C4-2B (cell line): ENCODE results near the gene IRGC.

Source experiments
- H3K27ac ChIP-seq: fragments of 450-650 bp; 2 replicates; pipeline ENCODE4 v1.5.1; 2017
- ZFX ChIP-seq: fragments of 450-650 bp; IDR thresholded peaks from 2 replicates; pipeline ENCODE4 v1.6.1; 2017
- TF ChIP-seq, protein P1 (sequence below): fragments of 450-650 bp; conservative IDR thresholded peaks from 2 replicates; pipeline ENCODE4 v1.5.1; 2017; ENCODE audit warnings: mild to moderate bottlenecking

Gene IRGC

DNA sequence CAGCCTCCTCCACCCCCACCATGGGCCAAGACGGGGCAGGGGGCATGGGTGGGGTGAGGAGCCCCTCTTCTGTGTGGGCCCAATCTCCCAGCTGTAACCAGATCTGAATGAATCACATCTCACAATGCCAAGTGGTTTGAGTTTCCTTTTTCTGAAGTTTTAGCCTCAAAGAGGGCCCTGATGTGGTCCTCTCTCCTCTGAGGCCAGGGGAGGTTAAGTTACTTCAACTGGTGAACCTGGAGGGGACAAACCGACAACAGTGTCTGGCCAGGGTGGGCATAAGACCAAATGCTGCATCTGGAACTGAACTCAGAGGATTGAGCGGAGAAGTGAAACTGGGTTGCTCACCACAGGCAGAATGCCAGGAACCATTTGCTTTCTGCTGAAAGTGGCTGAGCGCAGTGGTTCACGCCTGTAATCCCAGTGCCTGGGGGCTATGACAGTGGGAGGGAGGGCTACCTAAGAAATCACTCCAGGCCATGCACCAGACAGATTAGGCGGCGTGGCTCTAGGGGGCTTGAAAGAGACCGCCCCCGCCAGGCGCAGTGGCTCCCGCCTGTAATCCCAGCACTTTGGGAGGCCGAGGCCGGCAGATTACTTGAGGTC, 15.4 kb upstream of the IRGC start:
- TF ChIP-seq, protein P1, sequence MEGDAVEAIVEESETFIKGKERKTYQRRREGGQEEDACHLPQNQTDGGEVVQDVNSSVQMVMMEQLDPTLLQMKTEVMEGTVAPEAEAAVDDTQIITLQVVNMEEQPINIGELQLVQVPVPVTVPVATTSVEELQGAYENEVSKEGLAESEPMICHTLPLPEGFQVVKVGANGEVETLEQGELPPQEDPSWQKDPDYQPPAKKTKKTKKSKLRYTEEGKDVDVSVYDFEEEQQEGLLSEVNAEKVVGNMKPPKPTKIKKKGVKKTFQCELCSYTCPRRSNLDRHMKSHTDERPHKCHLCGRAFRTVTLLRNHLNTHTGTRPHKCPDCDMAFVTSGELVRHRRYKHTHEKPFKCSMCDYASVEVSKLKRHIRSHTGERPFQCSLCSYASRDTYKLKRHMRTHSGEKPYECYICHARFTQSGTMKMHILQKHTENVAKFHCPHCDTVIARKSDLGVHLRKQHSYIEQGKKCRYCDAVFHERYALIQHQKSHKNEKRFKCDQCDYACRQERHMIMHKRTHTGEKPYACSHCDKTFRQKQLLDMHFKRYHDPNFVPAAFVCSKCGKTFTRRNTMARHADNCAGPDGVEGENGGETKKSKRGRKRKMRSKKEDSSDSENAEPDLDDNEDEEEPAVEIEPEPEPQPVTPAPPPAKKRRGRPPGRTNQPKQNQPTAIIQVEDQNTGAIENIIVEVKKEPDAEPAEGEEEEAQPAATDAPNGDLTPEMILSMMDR, result no peak
- TF ChIP-seq ZFX, result no peak
- H3K27ac ChIP-seq, result 0 out of 2 replicates have a peak overlapping the region, but pooled peaks have one; percentile 4

DNA sequence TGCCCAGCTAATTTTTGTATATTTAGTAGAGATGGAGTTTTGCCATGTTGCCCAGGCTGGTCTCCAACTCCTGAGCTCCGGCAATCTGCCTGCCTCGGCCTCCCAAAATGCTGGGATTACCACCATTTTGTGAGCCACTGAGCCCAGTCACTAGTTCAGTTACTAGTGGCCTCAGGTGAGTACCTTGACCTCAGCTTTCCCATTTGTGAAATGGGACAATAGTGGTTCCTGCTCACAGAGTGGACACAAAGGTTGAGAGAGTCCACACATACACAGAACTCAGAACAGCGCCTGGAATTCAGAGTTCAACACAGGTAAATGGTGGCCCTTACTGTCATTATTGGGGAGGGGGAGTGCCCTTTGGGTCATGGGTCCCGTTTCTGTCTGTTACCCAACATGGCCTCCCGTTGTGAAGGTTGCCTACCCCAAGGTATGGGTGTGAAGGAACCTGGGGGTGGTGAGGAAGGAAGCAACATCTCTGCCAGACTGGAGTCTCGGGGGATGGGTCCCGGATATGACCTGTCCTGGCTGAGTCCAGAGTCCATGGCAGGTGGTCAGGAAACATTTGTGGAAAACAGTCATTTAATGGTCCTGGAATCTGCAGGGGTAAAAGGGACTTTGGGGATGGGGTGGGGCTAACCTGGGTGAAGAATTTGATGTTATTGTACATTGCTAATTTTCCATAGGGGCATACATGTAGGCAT, 11.7 kb upstream of the IRGC start:
- H3K27ac ChIP-seq, result no peak overlapping the region
- TF ChIP-seq, protein P1, result no peak
- TF ChIP-seq ZFX, result no peak

DNA sequence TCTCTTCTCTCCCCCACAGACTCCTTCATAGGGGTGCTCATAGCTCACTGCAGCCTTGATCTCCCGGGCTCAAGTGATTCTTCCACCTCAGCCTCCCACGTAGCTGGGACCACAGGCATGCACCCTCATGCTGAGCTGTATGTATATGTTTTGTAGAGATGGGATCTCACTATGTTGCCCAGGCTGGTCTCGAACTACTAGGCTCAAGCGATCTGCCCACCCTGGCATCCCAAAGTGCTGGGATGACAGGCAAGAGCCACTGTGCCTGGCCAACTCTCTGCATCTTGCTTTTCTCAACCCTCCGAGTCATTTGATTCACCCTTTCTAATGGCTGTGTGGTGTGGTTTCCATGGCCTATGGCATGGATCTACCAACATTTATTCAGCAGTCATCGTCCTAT, 10.1 kb upstream of the IRGC start:
- H3K27ac ChIP-seq, result no peak overlapping the region
- TF ChIP-seq ZFX, result no peak
- TF ChIP-seq, protein P1, result no peak

DNA sequence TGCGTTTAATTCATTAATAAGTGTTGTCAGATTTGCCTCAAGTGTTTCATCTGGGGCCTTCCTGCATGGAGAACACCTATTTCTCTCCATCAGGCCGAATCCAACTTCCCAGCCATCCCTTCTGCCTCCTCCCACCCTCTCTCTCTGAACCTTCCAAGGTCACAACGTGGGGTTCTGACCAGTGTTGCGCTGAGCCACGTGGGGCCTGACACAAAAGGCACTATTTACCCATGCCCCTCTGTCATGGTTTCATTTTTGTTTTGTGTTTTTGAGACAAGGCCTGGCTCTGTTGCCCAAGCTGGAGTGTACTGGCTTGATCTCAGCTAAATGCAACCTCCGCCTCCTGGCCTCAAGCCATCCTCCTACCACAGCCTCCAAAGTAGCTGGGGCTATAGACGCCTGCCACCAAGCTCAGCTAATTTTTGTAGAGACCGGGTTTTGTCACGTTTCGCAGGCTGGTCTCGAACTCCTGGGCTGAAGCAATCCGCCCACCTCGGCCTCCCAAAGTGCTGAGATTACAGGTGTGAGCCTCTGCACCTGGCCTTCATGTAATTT, 8.6 kb upstream of the IRGC start:
- H3K27ac ChIP-seq, result no peak overlapping the region

DNA sequence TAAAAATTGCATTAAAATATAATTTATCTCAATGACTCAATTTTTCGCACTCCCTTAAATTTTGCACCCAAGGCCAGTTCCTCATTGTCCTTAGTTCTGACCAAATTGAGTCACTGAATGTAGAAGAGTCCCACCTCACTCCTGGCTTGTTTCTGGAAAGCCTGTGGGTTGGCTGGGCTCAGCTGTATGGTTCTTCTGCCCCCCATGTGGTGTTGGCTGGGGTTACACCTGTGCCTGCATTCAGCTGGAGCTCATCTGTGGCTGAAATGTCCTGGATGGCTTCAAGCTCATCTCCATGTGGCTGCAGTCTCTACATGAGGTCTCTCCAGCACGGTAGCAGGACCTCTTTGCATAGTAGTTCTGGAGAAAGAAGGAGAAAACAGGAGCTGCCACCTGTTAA, 7.2 kb upstream of the IRGC start:
- no peak overlapping the region for H3K27ac ChIP-seq
- TF ChIP-seq, protein P1, result no peak
- TF ChIP-seq ZFX, result no peak

More for the DNA sequence above, 8.6 kb upstream of the IRGC start:
- TF ChIP-seq, protein P1, result no peak
- TF ChIP-seq ZFX, result no peak

DNA sequence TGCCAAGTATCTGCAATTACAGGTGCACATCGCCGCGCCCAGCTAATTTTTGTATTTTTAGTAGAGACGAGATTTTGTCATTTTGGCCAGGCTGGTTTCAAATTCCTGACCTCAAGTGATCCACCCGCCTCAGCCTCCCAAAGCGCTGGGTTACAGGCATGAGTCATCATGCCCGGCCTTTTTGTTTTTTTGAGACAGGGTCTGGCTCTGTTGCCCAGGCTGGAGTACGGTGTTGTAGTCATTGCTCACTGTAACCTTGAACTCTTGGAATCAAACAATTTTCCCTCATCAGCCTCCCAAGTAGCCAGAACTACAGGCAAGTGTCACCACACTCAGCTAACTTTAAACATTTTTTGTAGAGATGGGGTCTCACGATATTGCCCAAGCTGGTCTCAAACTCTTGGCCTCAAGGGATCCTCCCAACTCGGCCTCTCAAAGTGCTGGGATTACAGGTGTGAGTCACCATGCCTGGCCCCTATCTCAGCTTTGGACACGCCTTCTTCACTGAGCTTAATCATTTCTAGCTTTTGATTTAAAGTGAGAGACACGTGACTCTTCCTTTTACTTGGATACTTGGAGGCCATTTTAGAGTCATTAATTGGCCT, 4.0 kb upstream of the IRGC start:
- no peak overlapping the region for H3K27ac ChIP-seq

More for the DNA sequence above, 4.0 kb upstream of the IRGC start:
- TF ChIP-seq ZFX, result no peak
- TF ChIP-seq, protein P1, result no peak
